Smooth muscle cell (in vitro differentiated cells): Measurements from ENCODE around the gene NDUFAF2. TPM values are rescaled to one million over a fixed set of nuclear protein-coding genes. Genes with fewer than 3 reads are reported as not detected.

Experiments used
- DNase-seq: peaks from one replicate; lab custom pipeline; 2025; ENCODE audit not compliant: unreplicated experiment; lab: John Stamatoyannopoulos, UW
- H2AFZ ChIP-seq: fragments of 200-600 bp; sonication (generic); 2 replicates; pipeline ENCODE4 v1.6.0; 2016; ENCODE audit warnings: antibody characterized with exemption, low read depth, mild to moderate bottlenecking
- H3F3A ChIP-seq: fragments of 200-600 bp; sonication (generic); 2 replicates; pipeline ENCODE4 v1.6.0; 2017; ENCODE audit warnings: antibody characterized with exemption, low read depth
- H3K27ac ChIP-seq: fragments of 200-600 bp; sonication (generic); 2 replicates; pipeline ENCODE4 v1.5.1; 2016; ENCODE audit warnings: low read depth, mild to moderate bottlenecking
- H3K27me3 ChIP-seq: fragments of 200-600 bp; sonication (generic); 2 replicates; pipeline ENCODE4 v1.6.1; 2016; ENCODE audit warnings: low read depth, mild to moderate bottlenecking
- H3K36me3 ChIP-seq: fragments of 200-600 bp; sonication (generic); 2 replicates; pipeline ENCODE4 v1.5.1; 2016; ENCODE audit warnings: low read depth
- H3K4me1 ChIP-seq: fragments of 200-600 bp; sonication (generic); 2 replicates; pipeline ENCODE4 v1.5.1; 2016; ENCODE audit warnings: low read depth
- H3K4me2 ChIP-seq: fragments of 200-600 bp; sonication (generic); 2 replicates; pipeline ENCODE4 v1.6.0; 2016; ENCODE audit warnings: mild to moderate bottlenecking
- H3K4me3 ChIP-seq: fragments of 200-600 bp; sonication (generic); 2 replicates; pipeline ENCODE4 v1.5.1; 2016; ENCODE audit warnings: mild to moderate bottlenecking
- H3K79me2 ChIP-seq: fragments of 200-600 bp; sonication (generic); 2 replicates; pipeline ENCODE4 v1.6.0; 2016; ENCODE audit warnings: low read depth, mild to moderate bottlenecking
- H3K9ac ChIP-seq: fragments of 200-600 bp; sonication (generic); 2 replicates; pipeline ENCODE4 v1.6.0; 2016; ENCODE audit warnings: low read depth
- H3K9me3 ChIP-seq: fragments of 200-600 bp; sonication (generic); replicated peaks from 2 replicates; pipeline ENCODE4 v1.5.1; 2016; ENCODE audit warnings: low read depth
- H4K20me1 ChIP-seq: fragments of 200-600 bp; sonication (generic); 2 replicates; pipeline ENCODE4 v1.6.0; 2016; ENCODE audit warnings: low read depth
- WGBS: methylation state at CpG from one replicate; pipeline ENCODE4 v1.1.7; 2016; ENCODE audit warnings: low lambda C conversion rate; 5-methylcytosine and 5-hydroxymethylcytosine counted together
- polyA plus RNA-seq: library from polyadenylated mRNA; unstranded; fragments of >200 nt; fragmentation: Nextera tagmentation; extraction: Ambion mirVana; gene quantifications from 2 replicates; pipeline ENCODE4 v1.2.1, GENCODE V29; 2016
- total RNA-seq: library from RNA; depleted of rRNA; stranded (reverse); fragments of >200 nt; gene quantifications from 2 replicates; pipeline ENCODE4 v1.2.3, GENCODE V29; 2014
- TF ChIP-seq, protein P1 (sequence below): fragments of 200-600 bp; sonication (generic); IDR thresholded peaks from 2 replicates; pipeline ENCODE4 v1.5.1; 2017; ENCODE audit warnings: borderline replicate concordance, mild to moderate bottlenecking, antibody characterized with exemption; ENCODE audit not compliant: insufficient read depth, poor library complexity, severe bottlenecking

Gene NDUFAF2
- total and polyA plus RNA-seq, 2 experiments from 2014 or later: 39.1 to 71.2 TPM

DNA sequence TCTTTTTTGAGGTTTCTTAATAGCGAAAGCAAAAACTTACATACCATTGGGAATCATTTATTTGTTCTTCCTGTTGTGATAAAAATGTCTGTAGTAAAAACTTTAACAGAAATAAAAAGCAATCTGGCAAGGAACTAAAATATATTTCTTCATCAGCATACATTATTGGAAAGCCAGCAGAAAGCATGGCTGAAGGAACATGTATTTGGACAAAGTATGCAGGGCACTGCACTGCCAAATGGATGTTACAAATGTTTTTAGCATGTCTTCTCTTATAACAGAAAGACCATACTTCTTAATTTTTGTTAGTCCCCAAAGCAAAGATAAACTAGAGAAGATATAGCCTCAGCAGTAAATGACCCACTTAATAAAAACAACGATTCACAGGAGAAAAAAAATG, 136.7 kb downstream of the NDUFAF2 start:
- Histone ChIP-seq H3K4me2 (no peak overlapping the region), H4K20me1 (no peaks in the 10 kb centered on the region), H3K4me3 (no peak overlapping the region), H3K27ac (no peak overlapping the region), H3F3A (no peaks in the 10 kb centered on the region), H3K36me3 (no peaks in the 10 kb centered on the region), H2AFZ (no peak overlapping the region), H3K27me3 (no peaks in the 10 kb centered on the region), H3K79me2 (no peaks in the 10 kb centered on the region), H3K4me1 (no peaks in the 10 kb centered on the region), H3K9ac (no peak overlapping the region), H3K9me3 (no peaks in the 10 kb centered on the region)
- TF ChIP-seq, protein P1, sequence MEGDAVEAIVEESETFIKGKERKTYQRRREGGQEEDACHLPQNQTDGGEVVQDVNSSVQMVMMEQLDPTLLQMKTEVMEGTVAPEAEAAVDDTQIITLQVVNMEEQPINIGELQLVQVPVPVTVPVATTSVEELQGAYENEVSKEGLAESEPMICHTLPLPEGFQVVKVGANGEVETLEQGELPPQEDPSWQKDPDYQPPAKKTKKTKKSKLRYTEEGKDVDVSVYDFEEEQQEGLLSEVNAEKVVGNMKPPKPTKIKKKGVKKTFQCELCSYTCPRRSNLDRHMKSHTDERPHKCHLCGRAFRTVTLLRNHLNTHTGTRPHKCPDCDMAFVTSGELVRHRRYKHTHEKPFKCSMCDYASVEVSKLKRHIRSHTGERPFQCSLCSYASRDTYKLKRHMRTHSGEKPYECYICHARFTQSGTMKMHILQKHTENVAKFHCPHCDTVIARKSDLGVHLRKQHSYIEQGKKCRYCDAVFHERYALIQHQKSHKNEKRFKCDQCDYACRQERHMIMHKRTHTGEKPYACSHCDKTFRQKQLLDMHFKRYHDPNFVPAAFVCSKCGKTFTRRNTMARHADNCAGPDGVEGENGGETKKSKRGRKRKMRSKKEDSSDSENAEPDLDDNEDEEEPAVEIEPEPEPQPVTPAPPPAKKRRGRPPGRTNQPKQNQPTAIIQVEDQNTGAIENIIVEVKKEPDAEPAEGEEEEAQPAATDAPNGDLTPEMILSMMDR: no peak
- 93% methylated on average over 2 of the region's 2 CpGs for WGBS
- no peak for DNase-seq

DNA sequence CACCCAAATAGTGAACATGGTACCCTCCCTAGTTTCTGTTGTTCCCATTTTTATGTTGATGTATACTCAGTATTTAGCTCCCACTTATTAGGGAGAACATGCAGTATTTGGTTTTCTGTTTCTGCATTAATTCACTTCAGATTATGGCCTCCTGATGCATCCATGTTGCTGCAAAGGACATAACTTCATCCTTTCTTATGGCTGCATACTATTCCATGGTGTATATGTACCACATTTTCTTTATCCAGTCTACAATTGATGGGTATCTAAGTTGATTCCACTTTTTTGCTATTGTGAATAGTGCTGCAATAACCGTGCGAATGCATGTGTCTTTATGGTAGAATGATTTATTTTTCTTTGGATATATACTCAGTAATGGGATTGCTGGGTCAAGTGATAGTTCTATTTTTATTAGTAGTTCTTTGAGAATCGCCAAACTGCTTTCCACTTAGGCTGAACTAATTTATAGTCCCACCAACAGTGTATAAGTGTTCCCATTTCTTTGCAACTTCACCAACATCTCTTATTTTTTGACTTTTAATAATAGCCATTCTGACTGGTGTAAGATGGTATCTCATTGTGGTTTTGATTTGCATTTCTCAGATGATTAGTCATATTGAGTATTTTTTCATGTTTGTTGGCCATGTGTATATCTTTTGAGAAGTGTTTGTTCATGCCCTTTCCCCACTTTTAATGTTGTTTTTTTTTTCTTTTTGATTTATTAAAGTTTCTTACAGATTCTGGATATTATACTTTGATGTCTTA, 137.7 kb downstream of the NDUFAF2 start:
- Histone ChIP-seq H3K9me3 (no peaks in the 10 kb centered on the region), H3K4me1 (no peaks in the 10 kb centered on the region), H3K27me3 (no peaks in the 10 kb centered on the region), H2AFZ (no peak overlapping the region), H3K27ac (no peak overlapping the region), H3K4me3 (no peak overlapping the region), H4K20me1 (no peaks in the 10 kb centered on the region), H3K4me2 (no peak overlapping the region), H3K9ac (no peak overlapping the region), H3K36me3 (no peaks in the 10 kb centered on the region), H3F3A (no peaks in the 10 kb centered on the region), H3K79me2 (no peaks in the 10 kb centered on the region)
- 99% methylated on average over 3 of the region's 3 CpGs for WGBS
- TF ChIP-seq, protein P1: no peak
- DNase-seq: no peak

DNA sequence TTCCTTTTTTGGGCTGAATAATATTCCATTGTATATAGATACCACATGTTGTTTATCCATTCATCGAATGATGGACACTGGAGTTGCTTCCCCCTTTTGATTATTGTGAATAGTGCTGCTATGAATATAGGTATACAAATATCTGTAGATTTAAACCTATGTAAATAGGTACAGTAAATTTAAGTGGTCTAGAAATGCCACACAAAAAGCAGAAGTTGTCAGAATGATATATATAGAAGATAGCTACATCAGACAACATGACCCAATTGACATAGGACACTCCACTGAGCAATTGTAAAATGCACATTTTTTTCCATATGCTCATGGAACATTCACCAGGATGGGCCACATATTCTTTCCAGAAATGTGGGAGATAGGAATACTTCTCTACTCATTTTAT, 139.7 kb downstream of the NDUFAF2 start:
- DNase-seq: no peak
- Histone ChIP-seq H3K4me1 (no peaks in the 10 kb centered on the region), H3K9ac (no peak overlapping the region), H3K27me3 (no peaks in the 10 kb centered on the region), H3K9me3 (no peaks in the 10 kb centered on the region), H3F3A (no peaks in the 10 kb centered on the region), H3K27ac (no peak overlapping the region), H4K20me1 (no peaks in the 10 kb centered on the region), H2AFZ (no peak overlapping the region), H3K79me2 (no peaks in the 10 kb centered on the region), H3K4me3 (no peak overlapping the region), H3K36me3 (no peaks in the 10 kb centered on the region), H3K4me2 (no peak overlapping the region)
- TF ChIP-seq, protein P1: no peak
- WGBS: 97% methylated on average over 1 of the region's 1 CpG

DNA sequence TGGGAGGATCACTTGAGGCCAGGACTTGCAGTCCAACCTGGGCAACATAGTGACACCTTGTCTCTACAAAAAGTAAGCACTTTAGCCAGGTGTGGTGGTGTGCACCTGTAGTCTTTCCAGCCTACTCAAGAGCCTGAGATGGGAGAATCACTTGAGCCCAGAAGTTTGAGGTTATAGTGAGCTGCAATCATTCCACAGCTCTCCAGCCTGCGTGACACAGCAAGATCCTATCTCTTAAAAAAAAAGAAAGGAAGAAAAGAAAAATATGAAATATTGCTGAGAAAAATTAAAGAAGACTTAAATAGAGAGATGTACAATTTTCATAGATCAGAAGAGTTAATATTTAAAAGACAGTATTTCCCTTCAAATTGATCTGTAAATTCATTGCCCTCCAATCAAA, 140.9 kb downstream of the NDUFAF2 start:
- H3K4me3 ChIP-seq: no peak overlapping the region
- H3K27ac ChIP-seq: no peak overlapping the region
- no peaks in the 10 kb centered on the region for H3K4me1 ChIP-seq
- H3K9ac ChIP-seq: no peak overlapping the region
- no peak overlapping the region for H3K4me2 ChIP-seq
- H2AFZ ChIP-seq: no peak overlapping the region
- H4K20me1 ChIP-seq: no peaks in the 10 kb centered on the region
- WGBS: 100% methylated on average over 1 of the region's 1 CpG
- no peaks in the 10 kb centered on the region for H3K36me3 ChIP-seq
- TF ChIP-seq, protein P1: no peak
- no peaks in the 10 kb centered on the region for H3K9me3 ChIP-seq
- DNase-seq: no peak
- H3F3A ChIP-seq: no peaks in the 10 kb centered on the region
- no peaks in the 10 kb centered on the region for H3K79me2 ChIP-seq
- H3K27me3 ChIP-seq: no peaks in the 10 kb centered on the region
